GM18526 (cell line): Measurements from ENCODE around the gene STAT2.

ENCODE experiments used
- POLR2A ChIP-seq: IDR thresholded peaks from 3 replicates; pipeline ENCODE4 v1.6.1; 2011; ENCODE audit not compliant: insufficient read length; ENCODE audit errors: extremely low read depth

STAT2 gene

GRCh38 chr12:56366948-56367347 is 7.0 kb upstream of the STAT2 start:
- TF ChIP-seq POLR2A: no peak

- TF ChIP-seq POLR2A: no peak
Observed at GRCh38 chr12:56362130-56363059, 2.5 kb upstream of the STAT2 start, which contains the start of gene APOF. Gene APOF (minus strand): TSS chr12:56362857. CDS start chr12:56362745, 112 bp downstream.

- no peak for TF ChIP-seq POLR2A
Observed at GRCh38 chr12:56361487-56362129, 1.7 kb upstream of the STAT2 start.

- TF ChIP-seq POLR2A: no peak
Observed at GRCh38 chr12:56358836-56359532, 923 bp downstream of the STAT2 start.

GRCh38 chr12:56351325-56351724 is 8.6 kb downstream of the STAT2 start:
- TF ChIP-seq POLR2A: no peak

GRCh38 chr12:56350662-56351061 is 9.2 kb downstream of the STAT2 start:
- no peak for TF ChIP-seq POLR2A

- TF ChIP-seq POLR2A: no peak
Observed at GRCh38 chr12:56348776-56349175, 11.1 kb downstream of the STAT2 start.

- TF ChIP-seq POLR2A: no peak
Observed at GRCh38 chr12:56346675-56347074, 13.2 kb downstream of the STAT2 start.

- TF ChIP-seq POLR2A: no peak
Observed at GRCh38 chr12:56341616-56342015, 18.3 kb downstream of the STAT2 start.

- TF ChIP-seq POLR2A: no peak
Observed at GRCh38 chr12:56339158-56339422, 20.8 kb downstream of the STAT2 start.

- peak; percentile 25 for TF ChIP-seq POLR2A
Observed at GRCh38 chr12:56338308-56339157, 21.4 kb downstream of the STAT2 start, which contains the start of gene IL23A. Gene IL23A (plus strand): TSS chr12:56338884. CDS start chr12:56339045, 161 bp downstream.

GRCh38 chr12:56337753-56338251 is 22.1 kb downstream of the STAT2 start:
- no peak for TF ChIP-seq POLR2A

- TF ChIP-seq POLR2A: no peak
Observed at GRCh38 chr12:56336361-56337167, 23.3 kb downstream of the STAT2 start.

- TF ChIP-seq POLR2A: no peak
Observed at GRCh38 chr12:56334490-56334793, 25.5 kb downstream of the STAT2 start.
